Measurements from ENCODE around the gene COX7A2L.
"Not testable (repeated sequence)": the region's sequence is repeated elsewhere in the genome, so short reads cannot be mapped to it uniquely, and the experiment has no call there.

The COX7A2L gene

GRCh38 chr2:42334865-42335264 is 26.2 kb downstream of the COX7A2L start:
- H3K4me1 ChIP-seq (ENCODE audit: control insufficient read depth in 2 of 2, insufficient read depth in 1 of 2, low read depth in 1 of 2, low read length in 2 of 2); H2BK120ac ChIP-seq (ENCODE audit: low read depth, low read length); H3K14ac ChIP-seq (ENCODE audit: low read length); H2AK5ac ChIP-seq (ENCODE audit: low read depth, low read length); H4K91ac ChIP-seq (ENCODE audit: low read depth, low read length, poor library complexity); H2AFZ ChIP-seq (ENCODE audit: low read length); H3K9ac ChIP-seq (ENCODE audit: low read depth, low read length, poor library complexity); H3K23ac ChIP-seq (ENCODE audit: low read depth, low read length, poor library complexity); H3K27me3 ChIP-seq (ENCODE audit: control insufficient read depth in 3 of 3, insufficient read depth in 3 of 3, low read depth in 1 of 3, low read length in 3 of 3); H3K18ac ChIP-seq (ENCODE audit: low read length); H2BK5ac ChIP-seq (ENCODE audit: low read length); H3K79me1 ChIP-seq (ENCODE audit: low read depth, low read length); H3K4me2 ChIP-seq (ENCODE audit: insufficient read depth, low read length, poor library complexity, severe bottlenecking); H4K8ac ChIP-seq (ENCODE audit: low read depth, low read length); DNase-seq (ENCODE audit: low spot score); H3K4ac ChIP-seq (ENCODE audit: low read length); H2BK12ac ChIP-seq (ENCODE audit: low read length); H2BK15ac ChIP-seq (ENCODE audit: low read length); H3K9me3 ChIP-seq (replicated peaks in 1 of 2; ENCODE audit: control insufficient read depth in 2 of 2, insufficient read depth in 1 of 2, low read depth in 1 of 2, low read length in 2 of 2); H3K4me3 ChIP-seq (ENCODE audit: low read length in 2 of 2); H3K27ac ChIP-seq (replicated peaks; ENCODE audit: low read length): not testable (repeated sequence)
- peaks cover 22 to 93% of the 10 kb centered on the region in 2 donors for H3K36me3 ChIP-seq (replicated peaks in 1 of 2; ENCODE audit: control insufficient read depth in 2 of 2, insufficient read depth in 2 of 2, low read length in 2 of 2)
- WGBS, 2 donors (ENCODE audit: extremely low coverage in 2 of 2, insufficient read length in 2 of 2, insufficient replicate concordance in 1 of 2): no CpG with 5 or more reads among the region's 6 CpGs

DNA sequence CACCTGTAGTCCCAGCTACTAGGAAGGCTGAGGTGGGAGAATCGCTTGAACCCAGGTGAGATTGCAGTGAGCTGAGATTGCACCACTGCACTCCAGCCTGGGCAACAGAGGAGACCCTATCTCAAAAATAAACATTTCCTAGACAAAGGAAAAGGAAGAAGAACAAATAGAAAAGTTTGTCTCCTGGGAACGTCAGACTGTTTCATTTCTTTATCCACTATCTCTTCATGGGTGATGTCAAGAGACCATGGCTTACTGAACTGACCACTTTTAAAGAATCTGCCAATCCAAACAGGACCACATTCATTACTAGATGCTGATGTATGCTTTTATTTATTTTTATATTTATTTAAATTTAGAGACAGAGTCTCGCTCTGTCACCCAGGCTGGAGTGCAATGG is 26.8 kb downstream of the COX7A2L start:
- Histone ChIP-seq H2BK5ac (ENCODE audit: low read length) (no peak overlapping the region), H3K27ac (replicated peaks; ENCODE audit: low read length) (no peak overlapping the region), H3K4ac (ENCODE audit: low read length) (no peak overlapping the region), H2AFZ (ENCODE audit: low read length) (no peak overlapping the region), H2BK15ac (ENCODE audit: low read length) (no peak overlapping the region), H3K23ac (ENCODE audit: low read depth, low read length, poor library complexity) (no peak overlapping the region), H2BK12ac (ENCODE audit: low read length) (no peak overlapping the region), H3K79me1 (ENCODE audit: low read depth, low read length) (no peaks in the 10 kb centered on the region), H3K36me3 (replicated peaks in 1 of 2; ENCODE audit: control insufficient read depth in 2 of 2, insufficient read depth in 2 of 2, low read length in 2 of 2) (peaks cover 24 to 96% of the 10 kb centered on the region in 2 donors), H3K9me3 (replicated peaks in 1 of 2; ENCODE audit: control insufficient read depth in 2 of 2, insufficient read depth in 1 of 2, low read depth in 1 of 2, low read length in 2 of 2) (peaks cover 3 to 5% of the 10 kb centered on the region in 2 donors), H3K9ac (ENCODE audit: low read depth, low read length, poor library complexity) (no peak overlapping the region), H3K18ac (ENCODE audit: low read length) (no peak overlapping the region), H3K27me3 (ENCODE audit: control insufficient read depth in 3 of 3, insufficient read depth in 3 of 3, low read depth in 1 of 3, low read length in 3 of 3) (no peaks in the 10 kb centered on the region), H3K4me3 (ENCODE audit: low read length in 2 of 2) (no peak overlapping the region), H4K91ac (ENCODE audit: low read depth, low read length, poor library complexity) (no peak overlapping the region), H2BK120ac (ENCODE audit: low read depth, low read length) (no peak overlapping the region), H3K4me2 (ENCODE audit: insufficient read depth, low read length, poor library complexity, severe bottlenecking) (no peak overlapping the region), H3K14ac (ENCODE audit: low read length) (no peak overlapping the region), H3K4me1 (ENCODE audit: control insufficient read depth in 2 of 2, insufficient read depth in 1 of 2, low read depth in 1 of 2, low read length in 2 of 2) (peaks cover 0 to 1% of the 10 kb centered on the region in 2 donors), H4K8ac (ENCODE audit: low read depth, low read length) (no peak overlapping the region), H2AK5ac (ENCODE audit: low read depth, low read length) (no peak overlapping the region)
- no CpG with 5 or more reads among the region's 3 CpGs for WGBS, 2 donors (ENCODE audit: extremely low coverage in 2 of 2, insufficient read length in 2 of 2, insufficient replicate concordance in 1 of 2)
- no peak for DNase-seq (ENCODE audit: low spot score)

- no peak overlapping the region for H3K4ac ChIP-seq (ENCODE audit: low read length)
- no peak overlapping the region for H3K23ac ChIP-seq (ENCODE audit: low read depth, low read length, poor library complexity)
- H2BK5ac ChIP-seq (ENCODE audit: low read length): no peak overlapping the region
- H2AFZ ChIP-seq (ENCODE audit: low read length): no peak overlapping the region
- H3K18ac ChIP-seq (ENCODE audit: low read length): no peak overlapping the region
- H3K9me3 ChIP-seq (replicated peaks in 1 of 2; ENCODE audit: control insufficient read depth in 2 of 2, insufficient read depth in 1 of 2, low read depth in 1 of 2, low read length in 2 of 2): peaks cover 3 to 5% of the 10 kb centered on the region in 2 donors
- no peaks in the 10 kb centered on the region for H3K79me1 ChIP-seq (ENCODE audit: low read depth, low read length)
- H2BK15ac ChIP-seq (ENCODE audit: low read length): no peak overlapping the region
- no peak overlapping the region for H3K4me2 ChIP-seq (ENCODE audit: insufficient read depth, low read length, poor library complexity, severe bottlenecking)
- no peak overlapping the region for H3K9ac ChIP-seq (ENCODE audit: low read depth, low read length, poor library complexity)
- peaks cover 28 to 99% of the 10 kb centered on the region in 2 donors for H3K36me3 ChIP-seq (replicated peaks in 1 of 2; ENCODE audit: control insufficient read depth in 2 of 2, insufficient read depth in 2 of 2, low read length in 2 of 2)
- no peak overlapping the region for H2AK5ac ChIP-seq (ENCODE audit: low read depth, low read length)
- no peak overlapping the region for H2BK12ac ChIP-seq (ENCODE audit: low read length)
- H3K4me1 ChIP-seq (ENCODE audit: control insufficient read depth in 2 of 2, insufficient read depth in 1 of 2, low read depth in 1 of 2, low read length in 2 of 2): peaks cover 0 to 1% of the 10 kb centered on the region in 2 donors
- H3K27ac ChIP-seq (replicated peaks; ENCODE audit: low read length): no peak overlapping the region
- WGBS, 2 donors (ENCODE audit: extremely low coverage in 2 of 2, insufficient read length in 2 of 2, insufficient replicate concordance in 1 of 2): no CpG with 5 or more reads among the region's 4 CpGs
- no peak for DNase-seq (ENCODE audit: low spot score)
- H3K14ac ChIP-seq (ENCODE audit: low read length): no peak overlapping the region
- H4K8ac ChIP-seq (ENCODE audit: low read depth, low read length): no peak overlapping the region
- H3K27me3 ChIP-seq (ENCODE audit: control insufficient read depth in 3 of 3, insufficient read depth in 3 of 3, low read depth in 1 of 3, low read length in 3 of 3): no peaks in the 10 kb centered on the region
- no peak overlapping the region for H3K4me3 ChIP-seq (ENCODE audit: low read length in 2 of 2)
- H4K91ac ChIP-seq (ENCODE audit: low read depth, low read length, poor library complexity): no peak overlapping the region
- no peak overlapping the region for H2BK120ac ChIP-seq (ENCODE audit: low read depth, low read length)
Measured at GRCh38 chr2:42333579-42333978, 27.4 kb downstream of the COX7A2L start.

GRCh38 chr2:42332575-42332974 is 28.4 kb downstream of the COX7A2L start:
- no peak overlapping the region for H3K23ac ChIP-seq (ENCODE audit: low read depth, low read length, poor library complexity)
- no peak overlapping the region for H3K4ac ChIP-seq (ENCODE audit: low read length)
- no peak overlapping the region for H3K9ac ChIP-seq (ENCODE audit: low read depth, low read length, poor library complexity)
- H4K8ac ChIP-seq (ENCODE audit: low read depth, low read length): no peak overlapping the region
- no peak overlapping the region for H2BK120ac ChIP-seq (ENCODE audit: low read depth, low read length)
- no peaks in the 10 kb centered on the region for H3K79me1 ChIP-seq (ENCODE audit: low read depth, low read length)
- no peak overlapping the region for H2AFZ ChIP-seq (ENCODE audit: low read length)
- H3K27me3 ChIP-seq (ENCODE audit: control insufficient read depth in 3 of 3, insufficient read depth in 3 of 3, low read depth in 1 of 3, low read length in 3 of 3): no peaks in the 10 kb centered on the region
- H2BK12ac ChIP-seq (ENCODE audit: low read length): no peak overlapping the region
- no peak overlapping the region for H2BK15ac ChIP-seq (ENCODE audit: low read length)
- peaks cover 0 to 3% of the 10 kb centered on the region in 2 donors for H3K9me3 ChIP-seq (replicated peaks in 1 of 2; ENCODE audit: control insufficient read depth in 2 of 2, insufficient read depth in 1 of 2, low read depth in 1 of 2, low read length in 2 of 2)
- H3K27ac ChIP-seq (replicated peaks; ENCODE audit: low read length): no peak overlapping the region
- H3K14ac ChIP-seq (ENCODE audit: low read length): no peak overlapping the region
- no peak overlapping the region for H3K4me3 ChIP-seq (ENCODE audit: low read length in 2 of 2)
- no peak overlapping the region for H2AK5ac ChIP-seq (ENCODE audit: low read depth, low read length)
- no CpG with 5 or more reads among the region's 4 CpGs for WGBS, 2 donors (ENCODE audit: extremely low coverage in 2 of 2, insufficient read length in 2 of 2, insufficient replicate concordance in 1 of 2)
- H3K36me3 ChIP-seq (replicated peaks in 1 of 2; ENCODE audit: control insufficient read depth in 2 of 2, insufficient read depth in 2 of 2, low read length in 2 of 2): peaks cover 25 to 99% of the 10 kb centered on the region in 2 donors
- no peak overlapping the region for H2BK5ac ChIP-seq (ENCODE audit: low read length)
- H3K18ac ChIP-seq (ENCODE audit: low read length): no peak overlapping the region
- no peak for DNase-seq (ENCODE audit: low spot score)
- H4K91ac ChIP-seq (ENCODE audit: low read depth, low read length, poor library complexity): no peak overlapping the region
- H3K4me1 ChIP-seq (ENCODE audit: control insufficient read depth in 2 of 2, insufficient read depth in 1 of 2, low read depth in 1 of 2, low read length in 2 of 2): peaks cover 0 to 1% of the 10 kb centered on the region in 2 donors
- H3K4me2 ChIP-seq (ENCODE audit: insufficient read depth, low read length, poor library complexity, severe bottlenecking): no peak overlapping the region

All from neuronal stem cell (in vitro differentiated cells).